Lower lobe of right lung (tissue), 2 donors: Measurements from ENCODE around the gene PDCL2. TPM values are rescaled to one million over a fixed set of nuclear protein-coding genes. Genes with fewer than 3 reads are reported as not detected.
"Not testable (repeated sequence)": the region's sequence is repeated elsewhere in the genome, so short reads cannot be mapped to it uniquely, and the experiment has no call there.

Experiments
- ATAC-seq, 2 donors: fragments of 200-7000 bp; cut with Tn5 transposase; one replicate each; pipeline ENCODE4 v1.9.1; 2020 to 2022; ENCODE audit warnings: mild to moderate bottlenecking in 2 of 2, moderate library complexity in 2 of 2
- DNase-seq: peaks from one replicate; pipeline ENCODE4 v3.0.0-alpha.2; 2020
- H3K27ac ChIP-seq: fragments of 200-600 bp; one replicate; pipeline ENCODE4 v1.8.0; 2022
- H3K27me3 ChIP-seq: fragments of 200-600 bp; one replicate; pipeline ENCODE4 v1.8.0; 2022; ENCODE audit warnings: low read depth
- H3K36me3 ChIP-seq: fragments of 200-600 bp; one replicate; pipeline ENCODE4 v1.8.0; 2022; ENCODE audit warnings: mild to moderate bottlenecking
- H3K4me1 ChIP-seq: fragments of 200-600 bp; one replicate; pipeline ENCODE4 v1.8.0; 2022
- H3K4me3 ChIP-seq: fragments of 200-600 bp; one replicate; pipeline ENCODE4 v1.8.0; 2022; ENCODE audit warnings: mild to moderate bottlenecking
- H3K9me3 ChIP-seq: fragments of 200-600 bp; one replicate; pipeline ENCODE4 v1.8.0; 2022
- CTCF ChIP-seq: fragments of 200-600 bp; IDR thresholded peaks from one replicate; pipeline ENCODE4 v1.8.0; 2022; ENCODE audit warnings: antibody characterized with exemption, mild to moderate bottlenecking
- intact Hi-C: fragments of 100-400 bp; cut with DNase I; formaldehyde crosslinking; loops from one replicate; pipeline ENCODE4 v1.11.0; 2022
- total RNA-seq: library from RNA; stranded (reverse); fragmentation: NEBNext Ultra II Directional; extraction: Animal tissue kit (Norgen Biotek cat#: 25700); gene quantifications from one replicate; pipeline ENCODE4 v1.2.1, GENCODE V29; 2021
- donor health status: DM: no; HTN: yes; CAD: no; lungs with severe emphysema.

PDCL2 gene
- total RNA-seq, 1 donor from 2014 or later, result not detected

GRCh38 chr4:55634417-55635128 lies 42.5 kb upstream of the PDCL2 start:
- Histone ChIP-seq H3K4me3 (no peak overlapping the region), H3K4me1 (peaks cover 19% of the 10 kb centered on the region), H3K9me3 (no peaks in the 10 kb centered on the region), H3K27me3 (peaks cover 43% of the 10 kb centered on the region), H3K27ac (no peak overlapping the region), H3K36me3 (no peaks in the 10 kb centered on the region)
- DNase-seq, result no peak
- no peak for TF ChIP-seq CTCF
- no peak for ATAC-seq
- intact Hi-C loops, result no loop called here

- peaks cover 43% of the 10 kb centered on the region for H3K27me3 ChIP-seq
- H3K4me3 ChIP-seq, result no peak overlapping the region
- no peak for TF ChIP-seq CTCF
- no peaks in the 10 kb centered on the region for H3K36me3 ChIP-seq
- intact Hi-C loops, result no loop called here
- DNase-seq, result no peak
- H3K9me3 ChIP-seq, result no peaks in the 10 kb centered on the region
- ATAC-seq, result no peak
- no peak overlapping the region for H3K27ac ChIP-seq
- peaks cover 19% of the 10 kb centered on the region for H3K4me1 ChIP-seq
Measured at GRCh38 chr4:55633903-55634302, 41.9 kb upstream of the PDCL2 start.

GRCh38 chr4:55625835-55626234 lies 33.8 kb upstream of the PDCL2 start:
- ATAC-seq, result no peak

GRCh38 chr4:55624063-55624462 lies 32.0 kb upstream of the PDCL2 start:
- DNase-seq, H3K27ac ChIP-seq, H3K36me3 ChIP-seq, H3K4me3 ChIP-seq, H3K27me3 ChIP-seq, H3K9me3 ChIP-seq, H3K4me1 ChIP-seq, ATAC-seq, intact Hi-C loops: not testable (repeated sequence)

More at GRCh38 chr4:55625835-55626234, 33.8 kb upstream of the PDCL2 start:
- intact Hi-C loops, result no loop called here
- no peak for DNase-seq
- Histone ChIP-seq H3K36me3 (no peaks in the 10 kb centered on the region), H3K27ac (no peak overlapping the region), H3K9me3 (no peaks in the 10 kb centered on the region), H3K4me1 (no peaks in the 10 kb centered on the region), H3K27me3 (no peaks in the 10 kb centered on the region), H3K4me3 (no peak overlapping the region)
- TF ChIP-seq CTCF, result no peak

- H3K9me3 ChIP-seq, result no peaks in the 10 kb centered on the region
- H3K27me3 ChIP-seq, result no peaks in the 10 kb centered on the region
- intact Hi-C loops, result no loop called here
- no peaks in the 10 kb centered on the region for H3K36me3 ChIP-seq
- H3K4me3 ChIP-seq, result no peak overlapping the region
- no peak for ATAC-seq
- H3K4me1 ChIP-seq, result no peaks in the 10 kb centered on the region
- no peak for TF ChIP-seq CTCF
- H3K27ac ChIP-seq, result no peak overlapping the region
- DNase-seq, result no peak
Measured at GRCh38 chr4:55618546-55619143, 26.6 kb upstream of the PDCL2 start.

- no peak for DNase-seq
- Histone ChIP-seq H3K4me1 (no peaks in the 10 kb centered on the region), H3K9me3 (no peaks in the 10 kb centered on the region), H3K27me3 (no peaks in the 10 kb centered on the region), H3K27ac (no peak overlapping the region), H3K36me3 (no peaks in the 10 kb centered on the region), H3K4me3 (no peak overlapping the region)
- TF ChIP-seq CTCF, result no peak
- no peak for ATAC-seq
- intact Hi-C loops, result no loop called here
Measured at GRCh38 chr4:55617587-55618197, 25.6 kb upstream of the PDCL2 start.
